H9 (cell line): ENCODE measurements around the gene HPDL. TPM values are rescaled to one million over a fixed set of nuclear protein-coding genes. Genes with fewer than 3 reads are reported as not detected.

Experiments used
- DNase-seq: peaks from one replicate; pipeline ENCODE4 v3.0.0-alpha.2; 2017
- H2AFZ ChIP-seq: one replicate; pipeline ENCODE4 v1.6.1; 2013; ENCODE audit warnings: mild to moderate bottlenecking, low read length, control low read depth, moderate library complexity
- H2AK5ac ChIP-seq: 2 replicates; pipeline ENCODE4 v1.6.1; 2013; ENCODE audit warnings: low read length, control low read depth, mixed read lengths; ENCODE audit not compliant: insufficient read length
- H2BK120ac ChIP-seq: one replicate; pipeline ENCODE4 v1.6.1; 2013; ENCODE audit warnings: low read depth, mild to moderate bottlenecking, low read length, control low read depth, inconsistent platforms; ENCODE audit not compliant: poor library complexity, severe bottlenecking
- H2BK12ac ChIP-seq: 2 replicates; pipeline ENCODE4 v1.6.1; 2013; ENCODE audit warnings: low read length, control low read depth, mixed read lengths, low read depth; ENCODE audit not compliant: insufficient read length
- H2BK15ac ChIP-seq: 2 replicates; pipeline ENCODE4 v1.6.1; 2013; ENCODE audit warnings: low read depth, low read length, control low read depth
- H2BK20ac ChIP-seq: one replicate; pipeline ENCODE4 v1.6.1; 2013; ENCODE audit warnings: low read depth, mild to moderate bottlenecking, low read length, control low read depth, inconsistent platforms; ENCODE audit not compliant: poor library complexity, severe bottlenecking
- H2BK5ac ChIP-seq: 2 replicates; pipeline ENCODE4 v1.6.1; 2013; ENCODE audit warnings: low read length, control low read depth, mixed read lengths; ENCODE audit not compliant: insufficient read length
- H3K14ac ChIP-seq: 2 replicates; pipeline ENCODE4 v1.6.1; 2013; ENCODE audit warnings: low read length, control low read depth; ENCODE audit not compliant: insufficient read depth
- H3K18ac ChIP-seq: 2 replicates; pipeline ENCODE4 v1.6.1; 2013; ENCODE audit warnings: low read depth, mild to moderate bottlenecking, mixed read lengths, low read length, control low read depth; ENCODE audit not compliant: insufficient read length
- H3K23ac ChIP-seq: 2 replicates; pipeline ENCODE4 v1.6.1; 2013; ENCODE audit warnings: low read length, control low read depth, mixed read lengths, low read depth; ENCODE audit not compliant: insufficient read length
- H3K23me2 ChIP-seq: 2 replicates; pipeline ENCODE4 v1.6.1; 2013; ENCODE audit warnings: low read depth, mild to moderate bottlenecking, mixed read lengths, low read length, control low read depth; ENCODE audit not compliant: insufficient read length, poor library complexity, severe bottlenecking
- H3K27ac ChIP-seq: 2 replicates; pipeline ENCODE4 v1.5.1; 2013; ENCODE audit warnings: low read length, control low read depth, mixed read lengths, low read depth; ENCODE audit not compliant: insufficient read length
- H3K27me3 ChIP-seq: 2 replicates; pipeline ENCODE4 v1.6.1; 2013; ENCODE audit warnings: low read length, control low read depth, inconsistent platforms; ENCODE audit not compliant: insufficient read depth
- H3K4ac ChIP-seq: 2 replicates; pipeline ENCODE4 v1.6.1; 2013; ENCODE audit warnings: low read depth, mild to moderate bottlenecking, control low read depth, inconsistent platforms, low read length, moderate library complexity
- H3K4me1 ChIP-seq: 2 replicates; pipeline ENCODE4 v1.6.1; 2013; ENCODE audit warnings: low read length, control low read depth, inconsistent platforms; ENCODE audit not compliant: insufficient read depth
- H3K4me2 ChIP-seq: 2 replicates; pipeline ENCODE4 v1.6.1; 2013; ENCODE audit warnings: low read length, control low read depth, mixed read lengths; ENCODE audit not compliant: insufficient read length, insufficient read depth
- H3K56ac ChIP-seq: 2 replicates; pipeline ENCODE4 v1.6.1; 2013; ENCODE audit warnings: low read depth, mild to moderate bottlenecking, mixed read lengths, low read length, control low read depth; ENCODE audit not compliant: insufficient read length
- H3K79me1 ChIP-seq: 2 replicates; pipeline ENCODE4 v1.6.1; 2013; ENCODE audit warnings: low read depth, mild to moderate bottlenecking, moderate library complexity, low read length, control low read depth, inconsistent platforms; ENCODE audit not compliant: insufficient read depth, poor library complexity, severe bottlenecking
- H3K79me2 ChIP-seq: 2 replicates; pipeline ENCODE4 v1.6.1; 2013; ENCODE audit warnings: low read length, control low read depth, inconsistent platforms; ENCODE audit not compliant: insufficient read depth
- H3K9ac ChIP-seq: 2 replicates; pipeline ENCODE4 v1.6.1; 2013; ENCODE audit warnings: low read length, control low read depth, mixed read lengths; ENCODE audit not compliant: insufficient read length; ENCODE audit errors: extremely low read depth
- H3K9me3 ChIP-seq: one replicate; pipeline ENCODE4 v1.6.1; 2013; ENCODE audit warnings: low read depth, low read length, inconsistent platforms; ENCODE audit not compliant: control insufficient read depth
- H3T11ph ChIP-seq: one replicate; pipeline ENCODE4 v1.6.1; 2013; ENCODE audit warnings: mild to moderate bottlenecking, low read length, control low read depth, inconsistent platforms
- H4K20me1 ChIP-seq: one replicate; pipeline ENCODE4 v1.6.1; 2013; ENCODE audit not compliant: control insufficient read depth, insufficient read length, insufficient read depth
- H4K5ac ChIP-seq: 2 replicates; pipeline ENCODE4 v1.6.1; 2013; ENCODE audit warnings: low read depth, mild to moderate bottlenecking, mixed read lengths, low read length, control low read depth; ENCODE audit not compliant: insufficient read length
- H4K8ac ChIP-seq: replicated peaks from 2 replicates; pipeline ENCODE4 v1.6.1; 2013; ENCODE audit warnings: low read length, control low read depth, mixed read lengths, low read depth; ENCODE audit not compliant: insufficient read length
- H4K91ac ChIP-seq: 2 replicates; pipeline ENCODE4 v1.6.1; 2013; ENCODE audit warnings: low read depth, mild to moderate bottlenecking, moderate library complexity, mixed read lengths, low read length, control low read depth; ENCODE audit not compliant: insufficient read length
- H3K27ac Mint-ChIP-seq, 3 experiments: 2 replicates in 2 of 3; 3 replicates in 1 of 3; pipeline ENCODE4 v1.8.0; 2020 to 2021; ENCODE audit warnings: mixed read lengths in 3 of 3, mild to moderate bottlenecking in 1 of 3, moderate library complexity in 1 of 3
- H3K27me3 Mint-ChIP-seq: 2 replicates; pipeline ENCODE4 v1.8.0; 2021; ENCODE audit warnings: low read depth, mild to moderate bottlenecking, moderate library complexity, mixed read lengths
- H3K36me3 Mint-ChIP-seq, 3 experiments: 2 replicates in 2 of 3; 3 replicates in 1 of 3; pipeline ENCODE4 v1.8.0; 2020 to 2021; ENCODE audit warnings: low read depth in 3 of 3, mixed read lengths in 3 of 3; ENCODE audit not compliant: insufficient read depth in 1 of 3
- H3K4me1 Mint-ChIP-seq, 2 experiments: 2 replicates each; pipeline ENCODE4 v1.8.0; 2020; ENCODE audit warnings: mixed read lengths in 2 of 2
- H3K4me3 Mint-ChIP-seq, 2 experiments: 2 replicates in 1 of 2; 3 replicates in 1 of 2; pipeline ENCODE4 v1.8.0; 2020 to 2021; ENCODE audit warnings: mild to moderate bottlenecking in 2 of 2, mixed read lengths in 2 of 2, moderate library complexity in 1 of 2
- H3K9me3 Mint-ChIP-seq, 2 experiments: 2 replicates in 1 of 2; 3 replicates in 1 of 2; pipeline ENCODE4 v1.8.0; 2020; ENCODE audit warnings: mild to moderate bottlenecking in 2 of 2, mixed read lengths in 2 of 2, moderate library complexity in 1 of 2
- WGBS: extraction: QIAGEN DNeasy Blood & Tissue Kit; methylation state at CpG from one replicate; pipeline ENCODE4 v1.1.7; 2013; ENCODE audit warnings: missing lambda C conversion rate, low lambda C conversion rate, mixed read lengths; ENCODE audit not compliant: insufficient read length; ENCODE audit errors: extremely low coverage; 5-methylcytosine and 5-hydroxymethylcytosine counted together
- total RNA-seq: library from RNA; stranded (reverse); gene quantifications from 2 replicates; pipeline ENCODE4 v1.2.1, GENCODE V29; 2021
- TF ChIP-seq, protein P1 (sequence below): fragments of 200-600 bp; sonication (generic); conservative IDR thresholded peaks from 3 replicates; pipeline ENCODE4 v1.8.0; 2021; ENCODE audit warnings: antibody characterized with exemption, mild to moderate bottlenecking

HPDL gene
- total RNA-seq, 1 experiment from 2014 or later = 10.6 TPM

GRCh38 chr1:45299981-45300668, 26.6 kb upstream of the HPDL start:
- H3K36me3 Mint-ChIP-seq = no peaks in the 10 kb centered on the region
- H3K27me3 Mint-ChIP-seq = no peaks in the 10 kb centered on the region
- no peak overlapping the region for H3K56ac ChIP-seq
- TF ChIP-seq, protein P1, sequence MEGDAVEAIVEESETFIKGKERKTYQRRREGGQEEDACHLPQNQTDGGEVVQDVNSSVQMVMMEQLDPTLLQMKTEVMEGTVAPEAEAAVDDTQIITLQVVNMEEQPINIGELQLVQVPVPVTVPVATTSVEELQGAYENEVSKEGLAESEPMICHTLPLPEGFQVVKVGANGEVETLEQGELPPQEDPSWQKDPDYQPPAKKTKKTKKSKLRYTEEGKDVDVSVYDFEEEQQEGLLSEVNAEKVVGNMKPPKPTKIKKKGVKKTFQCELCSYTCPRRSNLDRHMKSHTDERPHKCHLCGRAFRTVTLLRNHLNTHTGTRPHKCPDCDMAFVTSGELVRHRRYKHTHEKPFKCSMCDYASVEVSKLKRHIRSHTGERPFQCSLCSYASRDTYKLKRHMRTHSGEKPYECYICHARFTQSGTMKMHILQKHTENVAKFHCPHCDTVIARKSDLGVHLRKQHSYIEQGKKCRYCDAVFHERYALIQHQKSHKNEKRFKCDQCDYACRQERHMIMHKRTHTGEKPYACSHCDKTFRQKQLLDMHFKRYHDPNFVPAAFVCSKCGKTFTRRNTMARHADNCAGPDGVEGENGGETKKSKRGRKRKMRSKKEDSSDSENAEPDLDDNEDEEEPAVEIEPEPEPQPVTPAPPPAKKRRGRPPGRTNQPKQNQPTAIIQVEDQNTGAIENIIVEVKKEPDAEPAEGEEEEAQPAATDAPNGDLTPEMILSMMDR = peak; percentile 87
- no peak overlapping the region for H3K23ac ChIP-seq
- no peak overlapping the region for H2AK5ac ChIP-seq
- peak; percentile 58 for DNase-seq
- H3K9ac ChIP-seq = no peak overlapping the region
- H2BK120ac ChIP-seq = no peak overlapping the region
- H3K27ac ChIP-seq = no peak overlapping the region
- no peak overlapping the region for H3T11ph ChIP-seq
- no peak overlapping the region for H2AFZ ChIP-seq
- H3K4me3 Mint-ChIP-seq = no peak overlapping the region; a peak in 1 of 5 replicates
- peaks cover 4% of the 10 kb centered on the region for H3K4me1 ChIP-seq
- H3K9me3 ChIP-seq = no peaks in the 10 kb centered on the region
- H3K18ac ChIP-seq = no peak overlapping the region
- H2BK5ac ChIP-seq = no peak overlapping the region
- H3K23me2 ChIP-seq = peaks cover 9% of the 10 kb centered on the region
- no peak overlapping the region for H3K4me2 ChIP-seq
- no peak overlapping the region for H3K14ac ChIP-seq
- no peak overlapping the region for H2BK20ac ChIP-seq
- no peaks in the 10 kb centered on the region for H3K9me3 Mint-ChIP-seq
- H4K5ac ChIP-seq = no peak overlapping the region
- H4K8ac ChIP-seq = no peak overlapping the region
- H3K4ac ChIP-seq = no peak overlapping the region
- H4K20me1 ChIP-seq = no peaks in the 10 kb centered on the region
- WGBS = no CpG with 5 or more reads among the region's 4 CpGs
- no peak overlapping the region for H4K91ac ChIP-seq
- no peaks in the 10 kb centered on the region for H3K79me1 ChIP-seq
- peak overlapping the region in 1 of 3 experiments; percentile 46; a peak in 1 of 7 replicates for H3K27ac Mint-ChIP-seq
- no peaks in the 10 kb centered on the region for H3K79me2 ChIP-seq
- H2BK12ac ChIP-seq = no peak overlapping the region
- H3K4me1 Mint-ChIP-seq = peaks cover 29 to 30% of the 10 kb centered on the region in 2 experiments
- no peaks in the 10 kb centered on the region for H3K27me3 ChIP-seq
- H2BK15ac ChIP-seq = no peak overlapping the region
